Fibroblast of skin of back (primary cell): ENCODE data around the gene CDH23.

Source experiments
- DNase-seq: peaks from one replicate; pipeline ENCODE4 v3.0.0-alpha.2; 2013

The CDH23 gene

GRCh38 chr10:71747039-71747531 lies 350.4 kb downstream of the CDH23 start:
- DNase-seq: no peak

GRCh38 chr10:71747551-71748523 lies 351.1 kb downstream of the CDH23 start:
- DNase-seq: no peak

GRCh38 chr10:71748671-71749191 lies 352.0 kb downstream of the CDH23 start:
- DNase-seq: peak; percentile 15

GRCh38 chr10:71749396-71749795 lies 352.7 kb downstream of the CDH23 start:
- DNase-seq: no peak

GRCh38 chr10:71750124-71750841 lies 353.6 kb downstream of the CDH23 start:
- no peak for DNase-seq

GRCh38 chr10:71750986-71751385 lies 354.3 kb downstream of the CDH23 start:
- no peak for DNase-seq

GRCh38 chr10:71751515-71752224 lies 354.9 kb downstream of the CDH23 start:
- DNase-seq: no peak

GRCh38 chr10:71752391-71753090 lies 355.8 kb downstream of the CDH23 start:
- DNase-seq: no peak

- DNase-seq: no peak
These were observed 356.6 kb downstream of the CDH23 start for GRCh38 chr10:71753091-71753959.

- DNase-seq: no peak
These were observed 357.3 kb downstream of the CDH23 start for GRCh38 chr10:71753960-71754505.

- DNase-seq: no peak
These were observed 357.8 kb downstream of the CDH23 start for GRCh38 chr10:71754562-71754961.

GRCh38 chr10:71755179-71755879 lies 358.6 kb downstream of the CDH23 start:
- no peak for DNase-seq

GRCh38 chr10:71756311-71757191 lies 359.8 kb downstream of the CDH23 start:
- no peak for DNase-seq

- no peak for DNase-seq
These were observed 360.7 kb downstream of the CDH23 start for GRCh38 chr10:71757399-71757922.

GRCh38 chr10:71761105-71761511 lies 364.4 kb downstream of the CDH23 start:
- no peak for DNase-seq

GRCh38 chr10:71761541-71762113 lies 364.9 kb downstream of the CDH23 start:
- DNase-seq: no peak

- no peak for DNase-seq
These were observed 365.6 kb downstream of the CDH23 start for GRCh38 chr10:71762324-71762723.
